H1 (cell line): Measurements from ENCODE around the gene HRNR. TPM values are rescaled to one million over a fixed set of nuclear protein-coding genes. Genes with fewer than 3 reads are reported as not detected.

Experiments used
- CTCF ChIA-PET: fragments of 300-600 bp; sonication (Branson Sonifier 250); formaldehyde crosslinking; loops from one replicate; lab custom pipeline; 2021; ENCODE audit not compliant: partially characterized antibody; lab: Charles Lee
- POLR2A ChIA-PET: fragments of 300-600 bp; sonication (Branson Sonifier 250); formaldehyde crosslinking; loops from one replicate; lab custom pipeline; 2021; ENCODE audit warnings: inconsistent platforms; ENCODE audit not compliant: partially characterized antibody; lab: Charles Lee
- DNase-seq, 2 experiments: peaks; one replicate each; pipeline versions ENCODE4 v3.0.0 to v3.0.0-alpha.2; 2010 to 2022; ENCODE audit warnings: low spot score in 2 of 2, low read depth in 1 of 2, mixed read lengths in 1 of 2
- FAIRE-seq: peaks from 2 replicates; lab custom pipeline; 2011; peaks lifted over from hg19 to GRCh38; lab: Jason Lieb, UNC
- H2AFZ ChIP-seq: 2 replicates; pipeline ENCODE4 v1.8.1; 2012; ENCODE audit warnings: low read length, inconsistent platforms
- H2AK5ac ChIP-seq: 2 replicates; pipeline ENCODE4 v1.6.1; 2013; ENCODE audit warnings: low read depth, low read length
- H2BK120ac ChIP-seq: replicated peaks from 2 replicates; pipeline ENCODE3; 2013; ENCODE audit warnings: low read depth, low read length, inconsistent platforms
- H2BK12ac ChIP-seq: 2 replicates; pipeline ENCODE4 v1.6.1; 2013; ENCODE audit warnings: low read depth, low read length
- H2BK15ac ChIP-seq: 2 replicates; pipeline ENCODE4 v1.6.1; 2013; ENCODE audit warnings: low read length
- H2BK20ac ChIP-seq: 2 replicates; pipeline ENCODE4 v1.6.1; 2013; ENCODE audit warnings: low read length
- H2BK5ac ChIP-seq: 2 replicates; pipeline ENCODE4 v1.6.1; 2013; ENCODE audit warnings: low read depth, low read length
- H3K14ac ChIP-seq: 2 replicates; pipeline ENCODE4 v1.6.1; 2013; ENCODE audit warnings: inconsistent platforms; ENCODE audit not compliant: insufficient read length
- H3K18ac ChIP-seq: 2 replicates; pipeline ENCODE4 v1.6.1; 2013; ENCODE audit warnings: low read length; ENCODE audit errors: extremely low read depth
- H3K23ac ChIP-seq: 2 replicates; pipeline ENCODE4 v1.6.1; 2013; ENCODE audit warnings: inconsistent platforms; ENCODE audit not compliant: insufficient read length
- H3K23me2 ChIP-seq: 2 replicates; pipeline ENCODE4 v1.6.1; 2013; ENCODE audit warnings: low read depth, low read length
- H3K27ac ChIP-seq: 2 replicates; pipeline ENCODE4 v1.6.1; 2011; ENCODE audit warnings: low read depth, low read length, inconsistent platforms
- H3K27me3 ChIP-seq, 4 experiments: replicated peaks in 1 of 4; 1 replicate in 1 of 4; 2 replicates in 3 of 4; pipeline versions ENCODE4 v1.6.1 to v1.8.1; 2011 to 2013; ENCODE audit warnings: low read length in 3 of 4, mild to moderate bottlenecking in 3 of 4, inconsistent platforms in 2 of 4, mixed read lengths in 2 of 4, moderate library complexity in 1 of 4; ENCODE audit not compliant: control insufficient read depth in 3 of 4, insufficient read depth in 3 of 4; ENCODE audit errors: extremely low read depth in 1 of 4
- H3K36me3 ChIP-seq, 4 experiments: 2 replicates each; pipeline versions ENCODE4 v1.6.1 to v1.8.1; 2011 to 2013; ENCODE audit warnings: mild to moderate bottlenecking in 4 of 4, low read length in 3 of 4, moderate library complexity in 2 of 4, control low read depth in 1 of 4, inconsistent platforms in 1 of 4; ENCODE audit not compliant: insufficient read depth in 4 of 4, control insufficient read depth in 2 of 4
- H3K4ac ChIP-seq: replicated peaks from 2 replicates; pipeline ENCODE3; 2013; ENCODE audit warnings: low read length, low read depth, mixed read lengths, inconsistent platforms; ENCODE audit not compliant: insufficient read length
- H3K4me1 ChIP-seq, 4 experiments: replicated peaks in 1 of 4; 1 replicate in 1 of 4; 2 replicates in 3 of 4; pipeline versions ENCODE4 v1.6.1 to v1.8.1; 2011 to 2013; ENCODE audit warnings: low read length in 3 of 4, inconsistent platforms in 2 of 4, mixed read lengths in 1 of 4; ENCODE audit not compliant: insufficient read depth in 4 of 4, control insufficient read depth in 3 of 4
- H3K4me2 ChIP-seq, 2 experiments: 2 replicates each; pipeline versions ENCODE4 v1.6.1 to v1.8.1; 2011 to 2013; ENCODE audit warnings: low read depth in 2 of 2, low read length in 2 of 2, control low read depth in 1 of 2, inconsistent platforms in 1 of 2, mild to moderate bottlenecking in 1 of 2; ENCODE audit not compliant: insufficient read depth in 1 of 2
- H3K4me3 ChIP-seq, 4 experiments: fragments of 200-600, 300-600 bp in 1 of 4; sonication (generic), shearing (Covaris generic), sonication (Bioruptor Twin) in 1 of 4; 2 replicates each; pipeline versions ENCODE4 v1.5.1 to v1.8.1; 2011 to 2016; ENCODE audit warnings: low read length in 4 of 4, low read depth in 3 of 4, control low read depth in 2 of 4, inconsistent platforms in 2 of 4, mild to moderate bottlenecking in 2 of 4, mixed read lengths in 1 of 4, moderate library complexity in 1 of 4; ENCODE audit not compliant: insufficient read depth in 2 of 4; ENCODE audit errors: extremely low read depth in 1 of 4
- H3K56ac ChIP-seq: replicated peaks from 2 replicates; pipeline ENCODE3; 2013; ENCODE audit warnings: low read depth, mild to moderate bottlenecking, mixed read lengths, low read length, inconsistent platforms; ENCODE audit not compliant: insufficient read length
- H3K79me1 ChIP-seq: 2 replicates; pipeline ENCODE4 v1.6.1; 2013; ENCODE audit warnings: low read depth, low read length, control low read depth
- H3K79me2 ChIP-seq, 2 experiments: 2 replicates each; pipeline versions ENCODE4 v1.6.1 to v1.8.1; 2012 to 2013; ENCODE audit warnings: low read length in 2 of 2, mild to moderate bottlenecking in 2 of 2, inconsistent platforms in 1 of 2; ENCODE audit not compliant: insufficient read depth in 2 of 2, control insufficient read depth in 1 of 2
- H3K9ac ChIP-seq, 4 experiments: replicated peaks in 1 of 4; 1 replicate in 1 of 4; 2 replicates in 3 of 4; pipeline versions ENCODE4 v1.6.1 to v1.8.1; 2011 to 2013; ENCODE audit warnings: low read depth in 3 of 4, low read length in 3 of 4, control low read depth in 2 of 4, mild to moderate bottlenecking in 2 of 4, moderate library complexity in 2 of 4, inconsistent platforms in 1 of 4; ENCODE audit errors: extremely low read depth in 1 of 4
- H3K9me3 ChIP-seq, 2 experiments: 2 replicates each; pipeline versions ENCODE4 v1.6.1 to v1.8.1; 2012 to 2013; ENCODE audit warnings: mild to moderate bottlenecking in 2 of 2, moderate library complexity in 2 of 2, control low read depth in 1 of 2, inconsistent platforms in 1 of 2, low read depth in 1 of 2, low read length in 1 of 2, mixed read lengths in 1 of 2; ENCODE audit not compliant: insufficient read depth in 2 of 2
- H4K20me1 ChIP-seq, 2 experiments: replicated peaks in 1 of 2; 2 replicates each; pipeline versions ENCODE3 to v1.8.1; 2011 to 2013; ENCODE audit warnings: inconsistent platforms in 2 of 2, low read length in 2 of 2, mild to moderate bottlenecking in 1 of 2; ENCODE audit not compliant: insufficient read depth in 2 of 2, control insufficient read depth in 1 of 2
- H4K5ac ChIP-seq: 2 replicates; pipeline ENCODE4 v1.6.1; 2013; ENCODE audit warnings: low read length, low read depth, mixed read lengths, inconsistent platforms; ENCODE audit not compliant: insufficient read length
- H4K8ac ChIP-seq: 2 replicates; pipeline ENCODE4 v1.8.0; 2013; ENCODE audit warnings: mild to moderate bottlenecking, moderate library complexity, low read length, inconsistent platforms; ENCODE audit not compliant: insufficient read depth; ENCODE audit errors: extremely low read depth
- H4K91ac ChIP-seq: replicated peaks from 2 replicates; pipeline ENCODE3; 2013; ENCODE audit warnings: low read length, mixed read lengths, inconsistent platforms; ENCODE audit not compliant: insufficient read length
- BACH1 ChIP-seq: IDR thresholded peaks from 2 replicates; pipeline ENCODE4 v1.6.1; 2012; ENCODE audit warnings: low read length, improper control_type of control experiment
- GTF2F1 ChIP-seq: IDR thresholded peaks from 2 replicates; pipeline ENCODE4 v1.6.1; 2012; ENCODE audit warnings: low read depth, low read length, improper control_type of control experiment, borderline replicate concordance
- NRF1 ChIP-seq: IDR thresholded peaks from 2 replicates; pipeline ENCODE4 v1.6.1; 2011; ENCODE audit warnings: mild to moderate bottlenecking, low read depth, low read length, improper control_type of control experiment
- RFX5 ChIP-seq: IDR thresholded peaks from 2 replicates; pipeline ENCODE4 v1.6.1; 2011; ENCODE audit warnings: low read depth, low read length, improper control_type of control experiment, borderline replicate concordance
- SUZ12 ChIP-seq: fragments of 200-600 bp; sonication (generic); IDR thresholded peaks from 2 replicates; pipeline ENCODE4 v1.6.1; 2012; ENCODE audit warnings: mild to moderate bottlenecking, inconsistent platforms, low read length, moderate library complexity, mixed read lengths
- TAF7 ChIP-seq: optimal IDR thresholded peaks from 2 replicates; pipeline ENCODE3; 2011; ENCODE audit warnings: low read depth, mild to moderate bottlenecking, inconsistent platforms, low read length, moderate library complexity, borderline replicate concordance
- TCF12 ChIP-seq: IDR thresholded peaks from 2 replicates; pipeline ENCODE4 v1.6.1; 2011; ENCODE audit warnings: low read depth, mild to moderate bottlenecking, low read length
- WGBS, 2 experiments: shearing (Covaris generic) in 1 of 2; methylation state at CpG; one replicate each; pipeline versions ENCODE4 v1.1.6 to v1.1.7; 2013 to 2015; ENCODE audit warnings: low lambda C conversion rate in 2 of 2, mixed read lengths in 2 of 2, inconsistent platforms in 1 of 2, low coverage in 1 of 2, missing lambda C conversion rate in 1 of 2; ENCODE audit not compliant: insufficient replicate concordance in 2 of 2, insufficient coverage in 1 of 2, insufficient read length in 1 of 2; ENCODE audit errors: extremely low coverage in 1 of 2, missing lambda C conversion rate in 1 of 2; 5-methylcytosine and 5-hydroxymethylcytosine counted together
- polyA plus RNA-seq, 7 experiments: library from polyadenylated mRNA; depleted of rRNA in 3 of 7; stranded (reverse) in 5 of 7; unstranded in 2 of 7; fragments of >200 nt in 5 of 7; fragments of 200-250 nt in 2 of 7; gene quantifications; 1 replicate in 5 of 7; 2 replicates in 1 of 7; 4 replicates in 1 of 7; pipeline versions ENCODE4 v1.2.1 to v1.2.3, GENCODE V29; 2011 to 2013; ENCODE audit warnings: missing spikeins in 2 of 7, mixed read lengths in 2 of 7
- total RNA-seq: library from RNA; stranded (reverse); fragmentation: NEBNext Ultra II Directional; extraction: Animal tissue kit (Norgen Biotek cat#: 25700); gene quantifications from 2 replicates; pipeline ENCODE4 v1.2.1, GENCODE V29; 2021
- TF ChIP-seq, protein P1 (sequence below): IDR thresholded peaks from 2 replicates; pipeline ENCODE4 v1.6.1; 2011; ENCODE audit warnings: low read depth, mild to moderate bottlenecking, low read length; ENCODE audit not compliant: insufficient read depth

HRNR gene
- total and polyA plus RNA-seq, 2 of the 8 experiments (the other 6 are each of a cell fraction or from before 2014, with no cell fraction given) = not detected

DNA sequence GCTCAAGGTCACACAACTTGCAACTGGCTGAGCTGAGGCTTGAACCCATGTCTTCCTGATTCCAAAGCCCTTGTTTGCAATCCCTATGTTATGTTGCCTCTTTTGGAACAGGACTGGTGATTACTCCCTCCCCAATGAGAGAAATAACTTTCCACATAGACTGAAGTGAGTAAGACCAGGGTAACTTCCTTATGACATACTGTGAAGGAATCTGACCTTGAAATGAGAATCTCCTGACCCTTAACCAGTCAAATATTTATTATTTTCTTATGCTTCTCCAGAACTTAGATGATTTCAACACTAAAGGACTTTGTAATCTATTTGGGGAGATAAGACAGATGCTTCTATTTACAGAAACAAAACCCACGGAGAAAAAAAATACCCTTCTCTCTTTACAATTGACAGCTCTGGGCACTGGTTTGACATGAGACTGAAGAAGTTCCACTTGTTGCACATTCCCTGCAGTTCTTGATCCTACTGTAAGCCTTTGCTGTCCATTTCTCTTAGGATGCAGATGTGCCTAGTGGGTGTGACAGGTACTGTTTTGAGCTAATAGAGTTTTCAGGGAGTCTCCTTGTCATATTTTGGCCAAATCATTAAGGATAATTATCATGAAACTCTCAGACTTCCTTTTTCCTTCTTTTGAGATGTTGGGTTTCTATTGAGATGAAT, 61.1 kb downstream of the HRNR start:
- no peak overlapping the region for H3K4ac ChIP-seq
- no peak overlapping the region for H3K23ac ChIP-seq
- H2AK5ac ChIP-seq = no peak overlapping the region
- H3K4me1 ChIP-seq = no peaks in the 10 kb centered on the region
- no peak overlapping the region for H3K27ac ChIP-seq
- peaks cover 64 to 74% of the 10 kb centered on the region in 2 experiments for H3K9me3 ChIP-seq
- H3K18ac ChIP-seq = no peak overlapping the region
- H3K79me1 ChIP-seq = no peaks in the 10 kb centered on the region
- H2BK12ac ChIP-seq = no peak overlapping the region
- H3K36me3 ChIP-seq = no peaks in the 10 kb centered on the region
- 79% methylated on average over 1 of the region's 1 CpG; no CpG with 5 or more reads in 1 of the 2 experiments for WGBS, 2 experiments
- no peaks in the 10 kb centered on the region for H3K23me2 ChIP-seq
- H3K79me2 ChIP-seq = no peaks in the 10 kb centered on the region
- ChIA-PET POLR2A (no interaction called here), CTCF (no interaction called here)
- no peak overlapping the region for H3K14ac ChIP-seq
- H2AFZ ChIP-seq = no peak overlapping the region
- H2BK15ac ChIP-seq = no peak overlapping the region
- no peak for FAIRE-seq
- no peak overlapping the region for H4K91ac ChIP-seq
- H2BK120ac ChIP-seq = no peak overlapping the region
- no peak for DNase-seq
- no peak for TF ChIP-seq TCF12
- TF ChIP-seq RFX5 = no peak
- TF ChIP-seq NRF1 = no peak
- TF ChIP-seq GTF2F1 = no peak
- no peak for TF ChIP-seq BACH1
- TF ChIP-seq, protein P1, sequence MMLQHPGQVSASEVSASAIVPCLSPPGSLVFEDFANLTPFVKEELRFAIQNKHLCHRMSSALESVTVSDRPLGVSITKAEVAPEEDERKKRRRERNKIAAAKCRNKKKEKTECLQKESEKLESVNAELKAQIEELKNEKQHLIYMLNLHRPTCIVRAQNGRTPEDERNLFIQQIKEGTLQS = no peak
- TF ChIP-seq SUZ12 = no peak
- TF ChIP-seq TAF7 = no peak
- no peak overlapping the region for H2BK5ac ChIP-seq
- no peak overlapping the region for H3K4me3 ChIP-seq
- H4K8ac ChIP-seq = no peak overlapping the region
- H3K4me2 ChIP-seq = no peak overlapping the region
- H3K9ac ChIP-seq = no peak overlapping the region
- H4K5ac ChIP-seq = no peak overlapping the region
- H3K56ac ChIP-seq = no peak overlapping the region
- H4K20me1 ChIP-seq = no peaks in the 10 kb centered on the region
- H2BK20ac ChIP-seq = no peak overlapping the region
- H3K27me3 ChIP-seq = no peaks in the 10 kb centered on the region
